HepG2 (cell line): ENCODE data around the gene SENP5. TPM values are rescaled to one million over a fixed set of nuclear protein-coding genes. Genes with fewer than 3 reads are reported as not detected.
A peak's percentile ranks its signal among the peaks of the same experiment; 100 is the strongest.

Experiments
- EP300 ChIP-seq, 3 experiments: sonication (generic) in 1 of 3; formaldehyde crosslinking in 1 of 3; IDR thresholded peaks; 2 replicates each; pipeline versions ENCODE4 v1.5.1 to v1.6.1; 2011 to 2020; ENCODE audit warnings: low read depth in 2 of 3, low read length in 2 of 3, borderline replicate concordance in 1 of 3, improper control_type of control experiment in 1 of 3, mild to moderate bottlenecking in 1 of 3, missing genetic modification reagents in 1 of 3, moderate library complexity in 1 of 3
- FOXA3 ChIP-seq: IDR thresholded peaks from 2 replicates; pipeline ENCODE4 v1.6.1; 2016; ENCODE audit warnings: missing genetic modification reagents, missing compliant biosample characterization
- GFI1 ChIP-seq: sonication (generic); formaldehyde crosslinking; IDR thresholded peaks from 2 replicates; pipeline ENCODE4 v1.5.0; 2020; ENCODE audit warnings: missing genetic modification reagents, mild to moderate bottlenecking, borderline replicate concordance
- MYC ChIP-seq: sonication (generic); formaldehyde crosslinking; IDR thresholded peaks from 2 replicates; pipeline ENCODE4 v1.9.0; 2021; ENCODE audit warnings: missing genetic modification reagents, borderline replicate concordance
- PPARG ChIP-seq: conservative IDR thresholded peaks from 2 replicates; pipeline ENCODE4 v1.6.1; 2016; ENCODE audit warnings: missing biosample characterization, missing genetic modification reagents
- RARA ChIP-seq: IDR thresholded peaks from 2 replicates; pipeline ENCODE4 v1.6.1; 2016; ENCODE audit warnings: missing genetic modification reagents, missing compliant biosample characterization
- REPIN1 ChIP-seq: sonication (generic); formaldehyde crosslinking; IDR thresholded peaks from 2 replicates; pipeline ENCODE4 v1.8.0; 2022; ENCODE audit warnings: missing genetic modification reagents, low read depth, mild to moderate bottlenecking, borderline replicate concordance
- SMC3 ChIP-seq: IDR thresholded peaks from 2 replicates; pipeline ENCODE4 v1.6.1; 2011; ENCODE audit warnings: low read length, improper control_type of control experiment
- ZNF350 ChIP-seq: sonication (generic); formaldehyde crosslinking; IDR thresholded peaks from 2 replicates; pipeline ENCODE4 v1.4.0; 2020; ENCODE audit warnings: mild to moderate bottlenecking, low read depth, missing genetic modification reagents, borderline replicate concordance
- ZNF460 ChIP-seq: sonication (generic); formaldehyde crosslinking; IDR thresholded peaks from 2 replicates; pipeline ENCODE4 v1.5.1; 2020; ENCODE audit warnings: missing genetic modification reagents, mild to moderate bottlenecking, borderline replicate concordance
- ZNF574 ChIP-seq: sonication (generic); formaldehyde crosslinking; IDR thresholded peaks from 2 replicates; pipeline ENCODE4 v1.4.0; 2020; ENCODE audit warnings: missing genetic modification reagents
- ZNF878 ChIP-seq: sonication (generic); formaldehyde crosslinking; IDR thresholded peaks from 2 replicates; pipeline ENCODE4 v1.8.1; 2023; ENCODE audit warnings: mild to moderate bottlenecking, missing genetic modification reagents, moderate library complexity
- polyA plus RNA-seq, 8 experiments: library from polyadenylated mRNA; depleted of rRNA in 3 of 8; stranded (reverse) in 7 of 8; unstranded in 1 of 8; fragments of >200 nt; fragmentation: Illumina TruSeq in 4 of 8; extraction: Trizol in 4 of 8; gene quantifications; 2 replicates each; pipeline versions ENCODE4 v1.2.1 to v1.2.3, GENCODE V29; 2011 to 2016; ENCODE audit warnings: low read depth in 4 of 8, missing spikeins in 1 of 8, mixed read lengths in 1 of 8; ENCODE audit not compliant: insufficient read depth in 1 of 8
- total RNA-seq, 5 experiments: library from RNA; depleted of rRNA; stranded (reverse); fragments of >200 nt; fragmentation: Illumina TruSeq; extraction: Trizol; gene quantifications; 2 replicates each; pipeline ENCODE4 v1.2.3, GENCODE V29; 2016; ENCODE audit warnings: low read depth in 1 of 5
- TF ChIP-seq, protein P1 (sequence below): sonication (generic); formaldehyde crosslinking; IDR thresholded peaks from 2 replicates; pipeline ENCODE4 v1.4.0; 2020; ENCODE audit warnings: mild to moderate bottlenecking, missing genetic modification reagents, borderline replicate concordance
- TF ChIP-seq, protein P2 (sequence below): sonication (generic); formaldehyde crosslinking; conservative IDR thresholded peaks from 2 replicates; pipeline ENCODE4 v1.4.0; 2020; ENCODE audit warnings: mild to moderate bottlenecking, missing genetic modification reagents, moderate library complexity
- TF ChIP-seq, protein P3 (sequence below): sonication (generic); formaldehyde crosslinking; IDR thresholded peaks from 2 replicates; pipeline ENCODE4 v1.4.0; 2020; ENCODE audit warnings: missing genetic modification reagents, mild to moderate bottlenecking, borderline replicate concordance

The SENP5 gene
- total and polyA plus RNA-seq, 2 of the 13 experiments (the other 11 are each of a cell fraction or from before 2014, with no cell fraction given): 17.6 to 30.9 TPM

DNA sequence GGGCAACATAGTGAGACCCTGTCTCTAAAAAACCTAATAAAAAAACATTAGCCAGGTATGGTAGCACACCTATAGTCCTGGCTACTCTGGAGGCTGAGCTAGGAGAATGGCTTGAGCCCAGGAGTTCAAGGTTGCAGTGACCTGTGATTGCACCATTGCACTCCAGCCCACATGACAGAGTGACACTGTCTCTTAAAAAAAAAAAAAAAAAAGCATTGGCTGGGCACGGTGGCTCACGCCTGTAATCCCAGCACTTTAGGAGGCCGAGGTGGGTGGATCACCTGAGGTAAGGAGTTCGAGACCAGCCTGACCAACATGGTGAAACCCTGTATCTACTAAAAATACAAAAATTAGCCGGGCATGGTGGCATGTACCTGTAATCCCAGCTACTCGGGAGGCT lies 28.4 kb upstream of the SENP5 start (continued):
- 0 out of 2 replicates have a peak, but pooled peaks have one; percentile 33 for TF ChIP-seq REPIN1 (CRISPR knock-in tag)
- TF ChIP-seq ZNF350 (CRISPR knock-in tag): peak; percentile 20; the same call in 1 of the 2 replicates
- TF ChIP-seq EP300 (IDR thresholded peaks at IDR 0.05; ENCODE audit: low read depth in 2 of 2, low read length in 2 of 2): 0 out of 4 replicates have a peak, but pooled peaks of 1 of the 2 experiments have one; percentile 26
- TF ChIP-seq EP300 (CRISPR knock-in tag; IDR thresholded peaks at IDR 0.05; ENCODE audit: borderline replicate concordance): 0 out of 2 replicates have a peak, but pooled peaks have one; percentile 12
- TF ChIP-seq, protein P1, sequence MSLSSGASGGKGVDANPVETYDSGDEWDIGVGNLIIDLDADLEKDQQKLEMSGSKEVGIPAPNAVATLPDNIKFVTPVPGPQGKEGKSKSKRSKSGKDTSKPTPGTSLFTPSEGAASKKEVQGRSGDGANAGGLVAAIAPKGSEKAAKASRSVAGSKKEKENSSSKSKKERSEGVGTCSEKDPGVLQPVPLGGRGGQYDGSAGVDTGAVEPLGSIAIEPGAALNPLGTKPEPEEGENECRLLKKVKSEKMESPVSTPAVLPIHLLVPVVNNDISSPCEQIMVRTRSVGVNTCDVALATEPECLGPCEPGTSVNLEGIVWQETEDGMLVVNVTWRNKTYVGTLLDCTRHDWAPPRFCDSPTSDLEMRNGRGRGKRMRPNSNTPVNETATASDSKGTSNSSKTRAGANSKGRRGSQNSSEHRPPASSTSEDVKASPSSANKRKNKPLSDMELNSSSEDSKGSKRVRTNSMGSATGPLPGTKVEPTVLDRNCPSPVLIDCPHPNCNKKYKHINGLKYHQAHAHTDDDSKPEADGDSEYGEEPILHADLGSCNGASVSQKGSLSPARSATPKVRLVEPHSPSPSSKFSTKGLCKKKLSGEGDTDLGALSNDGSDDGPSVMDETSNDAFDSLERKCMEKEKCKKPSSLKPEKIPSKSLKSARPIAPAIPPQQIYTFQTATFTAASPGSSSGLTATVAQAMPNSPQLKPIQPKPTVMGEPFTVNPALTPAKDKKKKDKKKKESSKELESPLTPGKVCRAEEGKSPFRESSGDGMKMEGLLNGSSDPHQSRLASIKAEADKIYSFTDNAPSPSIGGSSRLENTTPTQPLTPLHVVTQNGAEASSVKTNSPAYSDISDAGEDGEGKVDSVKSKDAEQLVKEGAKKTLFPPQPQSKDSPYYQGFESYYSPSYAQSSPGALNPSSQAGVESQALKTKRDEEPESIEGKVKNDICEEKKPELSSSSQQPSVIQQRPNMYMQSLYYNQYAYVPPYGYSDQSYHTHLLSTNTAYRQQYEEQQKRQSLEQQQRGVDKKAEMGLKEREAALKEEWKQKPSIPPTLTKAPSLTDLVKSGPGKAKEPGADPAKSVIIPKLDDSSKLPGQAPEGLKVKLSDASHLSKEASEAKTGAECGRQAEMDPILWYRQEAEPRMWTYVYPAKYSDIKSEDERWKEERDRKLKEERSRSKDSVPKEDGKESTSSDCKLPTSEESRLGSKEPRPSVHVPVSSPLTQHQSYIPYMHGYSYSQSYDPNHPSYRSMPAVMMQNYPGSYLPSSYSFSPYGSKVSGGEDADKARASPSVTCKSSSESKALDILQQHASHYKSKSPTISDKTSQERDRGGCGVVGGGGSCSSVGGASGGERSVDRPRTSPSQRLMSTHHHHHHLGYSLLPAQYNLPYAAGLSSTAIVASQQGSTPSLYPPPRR (CRISPR knock-in tag): peak; percentile 36; the same call in 1 of the 2 replicates
- TF ChIP-seq, protein P2, sequence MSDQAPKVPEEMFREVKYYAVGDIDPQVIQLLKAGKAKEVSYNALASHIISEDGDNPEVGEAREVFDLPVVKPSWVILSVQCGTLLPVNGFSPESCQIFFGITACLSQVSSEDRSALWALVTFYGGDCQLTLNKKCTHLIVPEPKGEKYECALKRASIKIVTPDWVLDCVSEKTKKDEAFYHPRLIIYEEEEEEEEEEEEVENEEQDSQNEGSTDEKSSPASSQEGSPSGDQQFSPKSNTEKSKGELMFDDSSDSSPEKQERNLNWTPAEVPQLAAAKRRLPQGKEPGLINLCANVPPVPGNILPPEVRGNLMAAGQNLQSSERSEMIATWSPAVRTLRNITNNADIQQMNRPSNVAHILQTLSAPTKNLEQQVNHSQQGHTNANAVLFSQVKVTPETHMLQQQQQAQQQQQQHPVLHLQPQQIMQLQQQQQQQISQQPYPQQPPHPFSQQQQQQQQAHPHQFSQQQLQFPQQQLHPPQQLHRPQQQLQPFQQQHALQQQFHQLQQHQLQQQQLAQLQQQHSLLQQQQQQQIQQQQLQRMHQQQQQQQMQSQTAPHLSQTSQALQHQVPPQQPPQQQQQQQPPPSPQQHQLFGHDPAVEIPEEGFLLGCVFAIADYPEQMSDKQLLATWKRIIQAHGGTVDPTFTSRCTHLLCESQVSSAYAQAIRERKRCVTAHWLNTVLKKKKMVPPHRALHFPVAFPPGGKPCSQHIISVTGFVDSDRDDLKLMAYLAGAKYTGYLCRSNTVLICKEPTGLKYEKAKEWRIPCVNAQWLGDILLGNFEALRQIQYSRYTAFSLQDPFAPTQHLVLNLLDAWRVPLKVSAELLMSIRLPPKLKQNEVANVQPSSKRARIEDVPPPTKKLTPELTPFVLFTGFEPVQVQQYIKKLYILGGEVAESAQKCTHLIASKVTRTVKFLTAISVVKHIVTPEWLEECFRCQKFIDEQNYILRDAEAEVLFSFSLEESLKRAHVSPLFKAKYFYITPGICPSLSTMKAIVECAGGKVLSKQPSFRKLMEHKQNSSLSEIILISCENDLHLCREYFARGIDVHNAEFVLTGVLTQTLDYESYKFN (CRISPR knock-in tag): peak; percentile 42; the same call in 1 of the 2 replicates
- TF ChIP-seq FOXA3: 0 out of 2 replicates have a peak, but pooled peaks have one; percentile 30
- 0 out of 2 replicates have a peak, but pooled peaks have one; percentile 23 for TF ChIP-seq MYC (CRISPR knock-in tag)
- TF ChIP-seq ZNF574: peak; percentile 30
- peak; percentile 99 for TF ChIP-seq RARA (CRISPR knock-in tag)
- TF ChIP-seq, protein P3, sequence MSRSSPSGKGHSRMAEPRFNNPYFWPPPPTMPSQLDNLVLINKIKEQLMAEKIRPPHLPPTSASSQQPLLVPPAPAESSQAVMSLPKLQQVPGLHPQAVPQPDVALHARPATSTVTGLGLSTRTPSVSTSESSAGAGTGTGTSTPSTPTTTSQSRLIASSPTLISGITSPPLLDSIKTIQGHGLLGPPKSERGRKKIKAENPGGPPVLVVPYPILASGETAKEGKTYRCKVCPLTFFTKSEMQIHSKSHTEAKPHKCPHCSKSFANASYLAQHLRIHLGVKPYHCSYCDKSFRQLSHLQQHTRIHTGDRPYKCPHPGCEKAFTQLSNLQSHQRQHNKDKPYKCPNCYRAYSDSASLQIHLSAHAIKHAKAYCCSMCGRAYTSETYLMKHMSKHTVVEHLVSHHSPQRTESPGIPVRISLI: peak; percentile 99
- 0 out of 2 replicates have a peak, but pooled peaks have one; percentile 62 for TF ChIP-seq ZNF878 (CRISPR knock-in tag)
- TF ChIP-seq ZNF460 (CRISPR knock-in tag): peak; percentile 98
- TF ChIP-seq SMC3: peak; percentile 3; the same call in 1 of the 2 replicates
- TF ChIP-seq PPARG (CRISPR knock-in tag): peak; percentile 67; the same call in 1 of the 2 replicates
- TF ChIP-seq GFI1: 0 out of 2 replicates have a peak, but pooled peaks have one; percentile 21
